IMR-90 (cell line): ENCODE results near the gene NELL2.

Source experiments
- BHLHE40 ChIP-seq: fragments of 150-350 bp; IDR thresholded peaks from 2 replicates; pipeline ENCODE4 v1.6.1; 2016; ENCODE audit warnings: mild to moderate bottlenecking, low read depth, low read length
- CEBPB ChIP-seq: IDR thresholded peaks from 2 replicates; pipeline ENCODE4 v1.6.1; 2012; ENCODE audit warnings: low read depth, low read length, improper control_type of control experiment
- CHD1 ChIP-seq: IDR thresholded peaks from 2 replicates; pipeline ENCODE4 v1.6.1; 2012; ENCODE audit warnings: low read depth, low read length, improper control_type of control experiment
- MAZ ChIP-seq: IDR thresholded peaks from 2 replicates; pipeline ENCODE4 v1.6.1; 2012; ENCODE audit warnings: low read depth, mild to moderate bottlenecking, low read length, improper control_type of control experiment, moderate library complexity, borderline replicate concordance
- POLR2A ChIP-seq: IDR thresholded peaks from 2 replicates; pipeline ENCODE4 v1.6.1; 2012; ENCODE audit warnings: mild to moderate bottlenecking, low read depth, low read length
- RFX5 ChIP-seq: IDR thresholded peaks from 2 replicates; pipeline ENCODE4 v1.8.0; 2012; ENCODE audit warnings: low read depth, mild to moderate bottlenecking, low read length, moderate library complexity
- TF ChIP-seq, protein P1 (sequence below): conservative IDR thresholded peaks from 2 replicates; pipeline ENCODE4 v1.5.1; 2012; ENCODE audit warnings: mild to moderate bottlenecking, low read depth, low read length, improper control_type of control experiment
- TF ChIP-seq, protein P2 (sequence below): fragments of 150-350 bp; IDR thresholded peaks from 2 replicates; pipeline ENCODE4 v1.6.1; 2017; ENCODE audit warnings: mild to moderate bottlenecking, antibody characterized with exemption, low read length, low read depth

DNA sequence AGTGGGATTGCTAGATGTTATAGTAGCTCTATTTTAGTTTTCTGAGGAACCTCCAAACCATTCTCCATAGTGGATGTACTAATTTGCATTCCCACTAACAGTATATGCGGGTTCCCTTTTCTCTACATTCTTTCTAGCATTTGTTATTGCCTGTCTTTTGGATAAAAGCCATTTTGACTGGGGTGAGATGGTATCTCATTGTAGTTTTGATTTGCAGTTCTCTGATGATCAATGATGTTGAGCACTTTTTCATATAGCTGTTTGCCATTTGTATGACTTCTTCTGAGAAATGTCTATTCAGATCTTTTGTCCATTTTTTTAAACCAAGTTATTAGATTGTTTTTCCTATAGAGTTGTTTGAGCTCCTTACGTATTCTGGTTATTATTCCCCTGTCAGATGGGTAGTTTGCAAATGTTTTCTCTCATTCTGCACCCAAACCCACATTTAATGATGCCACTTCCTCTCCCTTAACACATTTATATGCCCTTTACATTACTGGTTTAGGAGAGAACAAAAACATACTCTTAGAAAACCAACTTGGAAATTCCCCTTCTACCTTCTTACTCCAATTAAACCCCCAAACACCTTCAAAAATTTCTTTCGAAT is 48.2 kb downstream of the NELL2 start:
- TF ChIP-seq MAZ (no peak), POLR2A (no peak), RFX5 (no peak), BHLHE40 (no peak), CEBPB (no peak), CHD1 (no peak)
- TF ChIP-seq, protein P1, sequence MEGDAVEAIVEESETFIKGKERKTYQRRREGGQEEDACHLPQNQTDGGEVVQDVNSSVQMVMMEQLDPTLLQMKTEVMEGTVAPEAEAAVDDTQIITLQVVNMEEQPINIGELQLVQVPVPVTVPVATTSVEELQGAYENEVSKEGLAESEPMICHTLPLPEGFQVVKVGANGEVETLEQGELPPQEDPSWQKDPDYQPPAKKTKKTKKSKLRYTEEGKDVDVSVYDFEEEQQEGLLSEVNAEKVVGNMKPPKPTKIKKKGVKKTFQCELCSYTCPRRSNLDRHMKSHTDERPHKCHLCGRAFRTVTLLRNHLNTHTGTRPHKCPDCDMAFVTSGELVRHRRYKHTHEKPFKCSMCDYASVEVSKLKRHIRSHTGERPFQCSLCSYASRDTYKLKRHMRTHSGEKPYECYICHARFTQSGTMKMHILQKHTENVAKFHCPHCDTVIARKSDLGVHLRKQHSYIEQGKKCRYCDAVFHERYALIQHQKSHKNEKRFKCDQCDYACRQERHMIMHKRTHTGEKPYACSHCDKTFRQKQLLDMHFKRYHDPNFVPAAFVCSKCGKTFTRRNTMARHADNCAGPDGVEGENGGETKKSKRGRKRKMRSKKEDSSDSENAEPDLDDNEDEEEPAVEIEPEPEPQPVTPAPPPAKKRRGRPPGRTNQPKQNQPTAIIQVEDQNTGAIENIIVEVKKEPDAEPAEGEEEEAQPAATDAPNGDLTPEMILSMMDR, result no peak
- TF ChIP-seq, protein P2, sequence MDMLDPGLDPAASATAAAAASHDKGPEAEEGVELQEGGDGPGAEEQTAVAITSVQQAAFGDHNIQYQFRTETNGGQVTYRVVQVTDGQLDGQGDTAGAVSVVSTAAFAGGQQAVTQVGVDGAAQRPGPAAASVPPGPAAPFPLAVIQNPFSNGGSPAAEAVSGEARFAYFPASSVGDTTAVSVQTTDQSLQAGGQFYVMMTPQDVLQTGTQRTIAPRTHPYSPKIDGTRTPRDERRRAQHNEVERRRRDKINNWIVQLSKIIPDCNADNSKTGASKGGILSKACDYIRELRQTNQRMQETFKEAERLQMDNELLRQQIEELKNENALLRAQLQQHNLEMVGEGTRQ, result no peak
